HG03457 (cell line): ENCODE measurements around the gene SCP2D1.
"Not testable (repeated sequence)": the region's sequence is repeated elsewhere in the genome, so short reads cannot be mapped to it uniquely, and the experiment has no call there.

Source experiments
- ATAC-seq: cut with Tn5 transposase; IDR thresholded peaks from one replicate; pipeline ENCODE4 v1.9.1; 2021; ENCODE audit warnings: moderate number of reproducible peaks; ENCODE audit not compliant: unreplicated experiment

Gene SCP2D1

GRCh38 chr20:18813483-18813882, at the start of gene SCP2D1:
Gene SCP2D1, plus strand, starts transcription at chr20:18813783. Its CDS starts 33 bp downstream, at chr20:18813816.
- ATAC-seq: no peak

DNA sequence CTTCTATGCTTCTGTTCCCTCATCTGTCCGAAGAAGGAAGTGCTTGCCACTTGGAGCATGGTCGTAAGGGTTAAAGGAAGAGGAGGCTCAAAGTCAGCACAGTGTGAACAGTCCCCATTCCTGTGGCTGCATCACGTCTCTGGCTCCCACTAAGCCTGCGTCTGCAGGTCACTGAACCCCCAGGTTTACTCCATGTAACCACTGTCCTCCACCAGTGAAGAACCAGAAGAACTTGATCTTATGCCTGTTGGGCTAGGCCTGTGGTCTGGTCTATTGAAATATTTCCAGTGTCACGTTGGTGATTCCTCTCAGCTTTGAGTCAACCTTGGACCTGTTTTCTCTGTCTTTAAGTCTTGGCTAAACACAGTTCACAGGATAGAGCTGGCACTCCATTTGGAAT, 45.9 kb upstream of the SCP2D1 start:
- ATAC-seq: no peak

DNA sequence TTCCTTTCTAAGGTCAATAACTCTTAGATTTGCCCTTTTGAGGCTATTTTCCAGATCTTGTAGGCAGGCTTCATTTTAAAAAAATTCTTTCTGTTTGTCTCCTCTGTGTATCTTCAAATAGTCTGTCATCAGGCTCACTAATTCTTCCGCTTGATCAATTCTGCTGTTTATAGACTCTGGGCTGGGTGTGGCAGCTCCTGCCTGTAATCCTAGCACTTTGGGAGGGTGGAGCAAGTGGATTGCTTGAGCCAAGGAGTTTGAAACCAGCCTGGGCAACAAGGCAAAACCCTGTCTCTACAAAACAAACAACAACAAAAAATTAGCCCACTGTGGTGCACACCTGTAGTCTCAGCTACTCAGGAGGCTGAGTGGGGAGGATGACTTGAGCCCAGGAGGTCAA, 40.0 kb upstream of the SCP2D1 start:
- no peak for ATAC-seq

- ATAC-seq: no peak
These were observed 39.4 kb upstream of the SCP2D1 start for GRCh38 chr20:18774207-18774606.

- ATAC-seq: no peak
These were observed 38.0 kb upstream of the SCP2D1 start for GRCh38 chr20:18775633-18776032.

DNA sequence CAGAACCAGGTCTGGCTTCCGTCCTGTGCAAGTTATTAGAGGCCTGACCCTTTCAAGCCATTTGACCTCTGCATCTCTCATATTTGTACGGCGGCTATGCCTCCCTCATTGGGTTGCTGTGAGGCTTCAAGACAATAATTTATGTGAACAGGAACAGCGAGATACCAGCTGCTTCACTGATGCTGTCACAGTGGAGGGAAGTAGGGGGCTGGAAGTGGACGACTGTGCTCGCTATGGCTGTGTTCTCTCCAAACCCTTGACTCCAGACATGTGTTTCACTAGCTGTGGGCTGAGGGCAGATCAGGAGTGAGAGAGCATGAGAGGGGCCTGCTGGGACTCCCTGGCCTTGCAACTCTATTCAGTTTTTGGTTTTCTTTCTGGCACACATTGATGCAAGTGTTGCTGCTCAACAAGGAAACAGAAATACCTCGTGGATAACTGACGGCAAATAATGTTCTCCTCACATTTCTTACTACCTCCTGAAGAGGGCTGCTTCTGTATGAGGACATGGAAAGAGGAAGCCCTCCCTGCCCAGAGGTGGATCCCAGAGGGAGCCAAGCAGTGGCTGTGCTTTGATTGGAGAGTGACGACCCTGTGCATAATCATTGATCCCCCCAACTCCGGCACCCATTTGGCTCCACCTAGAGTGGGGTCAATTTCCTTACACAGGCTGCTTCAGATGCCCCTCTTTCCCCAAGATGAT, 34.7 kb upstream of the SCP2D1 start:
- ATAC-seq: no peak

GRCh38 chr20:18780385-18781130, 33.0 kb upstream of the SCP2D1 start:
- ATAC-seq: no peak

- no peak for ATAC-seq
These were observed 32.1 kb upstream of the SCP2D1 start for GRCh38 chr20:18781509-18781908.

- ATAC-seq: no peak
These were observed 30.1 kb upstream of the SCP2D1 start for GRCh38 chr20:18783385-18783959.

- not testable (repeated sequence) for ATAC-seq
These were observed 26.5 kb upstream of the SCP2D1 start for GRCh38 chr20:18787046-18787445.

DNA sequence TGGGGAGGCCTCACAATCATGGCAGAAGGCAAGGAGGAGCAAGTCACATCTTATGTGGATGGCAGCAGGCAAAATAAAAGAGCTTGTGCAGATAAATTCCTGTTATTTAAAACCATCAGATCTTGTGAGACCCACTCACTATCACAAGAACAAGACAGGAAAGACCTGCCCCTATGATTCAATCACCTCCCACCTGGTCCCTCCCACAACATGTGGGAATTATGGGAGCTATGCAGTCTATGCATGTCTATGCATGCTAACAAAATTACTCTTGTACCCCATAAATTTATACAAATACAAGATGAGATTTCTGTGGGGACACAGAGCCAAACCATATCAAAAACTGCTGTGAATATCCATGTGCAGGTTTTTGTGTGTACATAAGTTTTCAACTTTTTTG, 25.6 kb upstream of the SCP2D1 start:
- ATAC-seq: no peak

DNA sequence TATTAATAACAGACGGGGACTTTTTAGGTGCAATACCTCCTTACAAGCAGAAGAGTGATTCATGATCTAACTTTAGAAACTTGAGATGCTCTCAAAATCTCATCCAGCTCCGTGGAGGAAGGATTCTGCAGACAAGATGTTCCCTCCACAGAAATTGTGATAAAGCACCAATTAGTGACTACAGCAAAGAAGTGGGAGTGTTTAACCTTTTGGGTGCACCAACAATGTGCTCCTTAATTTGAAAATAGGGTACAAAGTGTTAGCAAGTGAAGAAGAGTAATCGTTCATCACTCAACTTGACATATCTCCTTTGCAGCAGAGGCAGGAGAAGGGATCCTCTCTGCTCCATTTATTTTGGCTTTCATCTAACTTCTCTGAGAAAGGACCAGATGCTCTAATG, 22.8 kb upstream of the SCP2D1 start:
- ATAC-seq: no peak

DNA sequence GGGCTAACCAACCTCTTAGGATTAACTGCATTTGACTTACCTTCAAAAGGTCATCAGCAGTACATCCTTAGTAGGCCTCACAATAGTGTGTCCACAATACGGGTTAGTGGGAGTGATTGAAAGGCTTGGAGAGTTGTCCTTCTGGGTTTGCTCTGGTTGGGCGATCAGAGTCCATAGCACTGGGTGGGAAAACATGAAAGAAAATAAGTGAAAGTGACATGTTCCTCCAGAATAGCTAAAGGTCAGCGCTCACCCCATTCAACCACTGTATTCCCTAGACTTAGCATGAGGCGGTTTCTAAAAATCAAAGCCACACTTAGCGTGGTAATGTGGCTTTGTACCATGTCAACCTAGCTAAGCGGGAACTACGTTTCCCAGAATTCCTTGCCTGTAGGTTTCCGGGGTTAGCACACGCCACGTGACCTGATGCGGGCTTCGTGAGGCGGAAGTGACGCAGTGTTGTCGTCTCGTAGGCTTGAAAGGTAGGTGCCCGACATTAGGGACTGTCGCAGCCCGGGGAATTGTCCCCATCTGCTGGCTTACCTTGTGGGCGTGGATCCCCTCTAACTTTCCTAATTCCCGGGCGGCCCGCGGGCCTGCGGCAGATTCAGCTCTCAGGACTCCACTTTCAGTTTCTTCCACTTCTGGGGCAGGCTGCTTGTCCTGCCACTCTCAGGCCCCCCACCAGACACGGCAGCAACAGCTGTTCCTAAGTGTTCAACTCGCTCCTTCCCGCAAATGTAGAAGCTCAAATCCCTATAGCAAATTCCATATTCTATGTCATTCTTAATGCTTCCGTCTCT, 19.8 kb upstream of the SCP2D1 start:
- peak; percentile 95 for ATAC-seq

DNA sequence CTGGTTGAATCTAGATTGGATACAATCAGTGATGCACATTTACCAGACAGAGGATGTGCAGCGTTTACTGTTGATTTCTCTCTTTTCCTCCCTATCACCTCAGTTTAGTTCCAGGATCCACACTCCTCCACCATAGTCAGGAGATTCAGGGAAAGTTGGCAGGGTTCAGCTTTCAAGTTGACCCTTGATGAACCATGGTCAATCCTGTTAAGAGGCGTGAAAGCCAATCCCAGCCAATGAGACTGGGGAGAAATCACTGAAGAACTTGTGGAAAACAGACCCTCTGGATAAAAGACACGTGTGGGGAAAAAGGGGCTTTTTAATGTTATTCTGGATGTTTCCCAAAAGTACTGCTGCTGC, 19.2 kb upstream of the SCP2D1 start:
- no peak for ATAC-seq

GRCh38 chr20:18795366-18795765, 18.2 kb upstream of the SCP2D1 start:
- ATAC-seq: no peak

GRCh38 chr20:18796282-18796833, 17.2 kb upstream of the SCP2D1 start:
- no peak for ATAC-seq

- ATAC-seq: no peak
These were observed 12.1 kb upstream of the SCP2D1 start for GRCh38 chr20:18801516-18801915.

DNA sequence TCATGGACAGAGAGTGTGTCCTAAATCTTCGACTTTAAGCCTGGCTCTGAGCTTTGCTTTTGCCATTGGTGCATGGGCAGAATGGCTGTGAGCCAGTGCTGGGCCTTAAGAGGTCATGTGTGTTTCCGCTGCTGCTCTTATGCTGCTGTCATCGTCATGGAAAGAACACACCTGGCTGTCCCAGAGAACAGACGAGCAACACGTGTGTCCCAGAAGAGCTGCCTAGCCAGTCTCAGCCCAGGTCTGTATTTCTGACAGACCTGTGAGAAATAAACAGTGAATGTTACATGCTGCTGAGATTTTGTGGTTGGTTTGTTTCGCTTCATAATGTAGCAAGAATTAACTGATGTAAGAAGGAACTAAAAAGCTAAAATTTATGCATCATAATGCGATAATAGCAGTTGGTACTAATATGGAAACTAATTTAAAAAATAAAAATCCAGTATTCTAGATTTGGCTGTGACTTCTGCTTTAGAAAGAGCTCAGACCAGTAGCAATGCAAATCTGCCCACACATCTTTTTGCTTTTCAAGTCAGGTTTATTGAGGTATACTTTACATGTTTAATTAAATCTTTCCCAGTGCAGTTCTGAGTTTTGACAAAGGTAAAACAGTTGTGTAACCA, 11.5 kb upstream of the SCP2D1 start:
- ATAC-seq: no peak

GRCh38 chr20:18805881-18806280, 7.7 kb upstream of the SCP2D1 start:
- ATAC-seq: no peak

- no peak for ATAC-seq
These were observed 4.9 kb upstream of the SCP2D1 start for GRCh38 chr20:18808712-18809111.

- no peak for ATAC-seq
These were observed 2.4 kb upstream of the SCP2D1 start for GRCh38 chr20:18811186-18811585.
